ENCODE data around the gene LIPJ. TPM values are rescaled to one million over a fixed set of nuclear protein-coding genes. Genes with fewer than 3 reads are reported as not detected.

The LIPJ gene
- total and polyA plus RNA-seq, 2 experiments from 2014 or later = not detected

DNA sequence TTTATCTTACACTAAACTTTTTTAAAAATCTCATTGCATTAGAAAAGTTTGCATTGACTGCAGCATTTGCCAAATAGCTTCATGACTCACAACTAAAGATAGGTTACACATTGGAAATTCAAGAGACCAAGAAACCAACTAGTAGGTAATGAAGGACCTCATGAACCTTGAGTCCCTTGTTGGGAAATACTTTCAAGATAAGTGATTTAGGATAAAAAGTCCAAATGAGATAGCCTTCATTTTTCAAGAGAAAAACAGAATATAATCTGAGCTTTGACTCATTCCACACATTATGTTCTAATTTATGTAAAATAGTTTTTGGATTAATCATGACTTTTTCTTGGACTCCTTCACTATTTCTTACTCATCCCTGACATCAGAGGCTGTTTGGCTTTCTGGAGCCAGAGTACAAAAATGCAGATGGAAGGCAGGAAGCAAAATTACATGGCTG lies 64.6 kb downstream of the LIPJ start:
- peak in 1 of 2 donors; percentile 93 for DNase-seq (ENCODE audit: low read depth in 1 of 2, low spot score in 1 of 2)
- no peak overlapping the region for H3K27ac ChIP-seq
- no peaks in the 10 kb centered on the region for H3K36me3 ChIP-seq
- no peaks in the 10 kb centered on the region for H3K4me1 ChIP-seq (ENCODE audit: low read depth)
- no peak for TF ChIP-seq CTCF (IDR thresholded peaks at IDR 0.05; ENCODE audit: low read depth, low read length)
- H3K4me3 ChIP-seq = no peak overlapping the region
- no peaks in the 10 kb centered on the region for H3K9me3 ChIP-seq (ENCODE audit: low read depth)
- peaks cover 11% of the 10 kb centered on the region for H3K27me3 ChIP-seq

- Histone ChIP-seq H3K36me3 (no peaks in the 10 kb centered on the region), H3K4me3 (no peak overlapping the region), H3K27ac (no peak overlapping the region), H3K9me3 (ENCODE audit: low read depth) (no peaks in the 10 kb centered on the region), H3K27me3 (peaks cover 8% of the 10 kb centered on the region), H3K4me1 (ENCODE audit: low read depth) (no peaks in the 10 kb centered on the region)
- TF ChIP-seq CTCF (IDR thresholded peaks at IDR 0.05; ENCODE audit: low read depth, low read length) = no peak
- DNase-seq (ENCODE audit: low read depth in 1 of 2, low spot score in 1 of 2) = no peak
Measured at GRCh38 chr10:88652616-88653015, 66.1 kb downstream of the LIPJ start.

Other genes starting within 250 kb of the LIPJ start
- 5.5 and 13.9 TPM in 2 replicates for gene RNLS, start 3.4 kb upstream of the LIPJ start, total RNA-seq
- gene RNLS, start 3.4 kb upstream of the LIPJ start, polyA plus RNA-seq = 6.9 and 9.8 TPM in 2 replicates
- not detected in 2 replicates for gene LIPF, start 77.7 kb downstream of the LIPJ start, total RNA-seq
- not detected in 2 replicates for gene LIPF, start 77.7 kb downstream of the LIPJ start, polyA plus RNA-seq
- not detected in 2 replicates for gene LIPK, start 119.5 kb downstream of the LIPJ start, total RNA-seq
- gene LIPK, start 119.5 kb downstream of the LIPJ start, polyA plus RNA-seq = not detected in 2 replicates
- gene LIPN, start 173.3 kb downstream of the LIPJ start, total RNA-seq = not detected in 2 replicates
- not detected in 2 replicates for gene LIPN, start 173.3 kb downstream of the LIPJ start, polyA plus RNA-seq
- gene LIPM, start 216.0 kb downstream of the LIPJ start, total RNA-seq = not detected in 2 replicates
- gene LIPM, start 216.0 kb downstream of the LIPJ start, polyA plus RNA-seq = not detected in 2 replicates